ENCODE data around the gene IL10RA.
"Not testable (repeated sequence)": the region's sequence is repeated elsewhere in the genome, so short reads cannot be mapped to it uniquely, and the experiment has no call there.

Gene IL10RA

DNA sequence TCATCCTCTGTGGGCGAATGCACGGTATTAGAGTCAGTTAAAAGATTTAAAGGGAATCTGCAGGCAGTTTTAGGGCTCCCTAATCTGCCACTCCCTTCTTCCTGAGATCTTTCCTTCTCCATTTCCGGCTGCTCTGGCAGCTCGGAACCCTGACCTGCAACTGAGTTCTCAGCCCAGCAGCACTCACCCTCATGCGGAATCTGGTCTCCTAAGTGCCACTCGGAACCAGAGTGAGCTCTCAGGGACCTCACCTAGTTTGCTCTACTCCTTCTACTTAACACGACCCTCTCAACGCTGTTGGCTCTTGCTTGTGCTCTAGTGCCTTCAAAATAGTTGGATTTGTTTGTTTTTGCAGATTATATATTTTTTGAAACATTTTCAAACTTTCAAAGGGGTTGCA is 19.3 kb upstream of the IL10RA start:
- DNase-seq: no peak

- no peak for DNase-seq
Observed at GRCh38 chr11:117969160-117969991, 16.8 kb upstream of the IL10RA start.

DNA sequence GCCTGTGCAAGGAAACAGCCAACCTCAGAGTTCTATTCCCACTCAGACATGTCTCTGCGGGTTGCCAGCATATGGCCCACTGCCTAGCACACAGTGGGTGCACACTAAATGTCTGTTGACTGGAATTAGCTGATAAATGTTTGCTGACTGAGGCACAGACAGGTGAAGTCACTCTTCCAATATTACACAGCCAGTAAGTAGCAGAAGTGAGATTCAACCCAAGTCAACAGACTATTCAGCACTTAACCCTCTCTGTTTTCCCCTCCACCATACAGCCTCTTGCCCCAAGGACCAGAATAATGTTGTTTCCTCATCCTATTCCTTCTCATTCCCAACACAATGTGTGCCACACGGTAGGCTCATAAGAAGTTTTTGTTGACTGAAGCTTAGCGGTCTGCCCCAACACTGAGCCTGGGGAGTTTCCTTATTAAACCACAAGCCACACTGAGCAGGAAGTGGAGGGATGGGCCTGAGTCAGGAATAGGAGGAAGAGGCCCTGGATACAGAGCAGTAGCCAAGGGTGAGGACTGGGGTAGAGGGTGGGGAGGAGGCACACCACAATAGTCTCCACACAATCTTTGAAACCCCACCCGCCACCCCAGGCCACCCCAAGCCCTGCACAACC is 15.7 kb upstream of the IL10RA start:
- no peak for DNase-seq

DNA sequence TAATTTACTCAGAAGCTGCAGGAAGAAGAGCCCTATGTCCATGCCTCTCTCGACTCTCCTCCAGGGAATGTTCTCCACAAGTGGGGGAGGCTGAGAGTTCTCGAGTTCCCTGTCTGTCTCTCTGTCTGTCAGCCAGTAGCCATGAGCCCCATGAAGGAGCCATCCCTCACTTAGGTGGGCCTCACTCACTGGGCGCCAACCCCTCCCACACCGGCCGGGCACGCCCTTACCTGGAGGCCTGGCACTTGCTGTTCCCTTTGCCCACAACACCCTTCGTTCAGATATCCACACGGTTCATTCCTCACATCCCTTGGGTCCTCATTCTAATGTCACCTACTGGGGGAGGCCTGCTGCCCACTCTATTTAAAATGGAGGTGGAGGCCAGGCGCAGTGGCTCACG is 14.2 kb upstream of the IL10RA start:
- DNase-seq: no peak

- DNase-seq: no peak
Observed at GRCh38 chr11:117972629-117973502, 13.3 kb upstream of the IL10RA start.

- DNase-seq: no peak
Observed at GRCh38 chr11:117973503-117973860, 12.7 kb upstream of the IL10RA start.

DNA sequence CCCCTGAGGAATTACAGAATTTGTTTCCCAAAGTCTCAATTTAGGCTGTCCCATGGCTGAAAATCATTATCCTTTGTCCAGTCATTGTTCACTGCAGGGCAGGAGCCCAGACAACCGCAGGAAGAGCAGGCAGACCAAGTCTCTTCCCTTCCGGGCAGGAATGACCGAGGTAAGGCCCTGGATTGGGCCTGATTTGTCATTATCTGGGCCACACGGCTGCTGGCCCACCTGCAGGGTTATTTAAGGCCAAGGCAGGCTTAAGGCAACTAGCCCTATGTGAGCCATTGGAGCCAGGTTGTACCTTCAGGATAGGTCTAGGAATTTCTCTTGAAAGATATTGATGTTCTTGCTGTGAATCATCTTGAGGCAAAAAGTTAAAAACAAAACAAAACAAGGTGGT is 9.7 kb upstream of the IL10RA start:
- DNase-seq: no peak

GRCh38 chr11:117977029-117977428 is 9.2 kb upstream of the IL10RA start:
- no peak for DNase-seq

DNA sequence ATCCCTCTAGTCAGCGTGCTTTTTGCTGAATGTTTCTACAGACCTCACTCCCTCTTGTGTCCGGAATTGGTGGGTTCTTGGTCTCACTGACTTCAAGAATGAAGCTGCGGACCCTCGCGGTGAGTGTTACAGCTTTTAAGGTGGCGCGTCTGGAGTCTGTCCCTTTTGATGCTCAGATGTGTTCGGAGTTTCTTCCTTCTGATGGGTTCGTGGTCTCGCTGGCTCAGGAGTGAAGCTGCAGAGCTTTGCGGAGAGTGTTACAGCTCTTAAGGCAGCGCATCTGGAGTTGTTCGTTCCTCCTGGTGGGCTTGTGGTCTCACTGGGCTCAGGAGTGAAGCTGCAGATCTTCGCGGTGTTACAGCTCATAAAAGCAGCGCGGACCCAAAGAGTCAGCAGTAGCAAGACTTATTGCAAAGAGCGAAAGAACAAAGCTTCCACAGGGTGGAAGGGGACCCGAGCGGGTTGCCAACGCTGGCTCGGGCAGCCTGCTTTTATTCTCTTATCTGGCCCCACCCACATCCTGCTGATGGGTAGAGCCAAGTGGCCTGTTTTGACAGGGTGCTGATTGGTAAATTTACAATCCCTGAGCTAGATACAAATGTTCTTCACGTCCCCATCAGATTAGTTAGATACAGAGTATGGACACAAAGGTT is 8.5 kb upstream of the IL10RA start:
- DNase-seq: not testable (repeated sequence)

DNA sequence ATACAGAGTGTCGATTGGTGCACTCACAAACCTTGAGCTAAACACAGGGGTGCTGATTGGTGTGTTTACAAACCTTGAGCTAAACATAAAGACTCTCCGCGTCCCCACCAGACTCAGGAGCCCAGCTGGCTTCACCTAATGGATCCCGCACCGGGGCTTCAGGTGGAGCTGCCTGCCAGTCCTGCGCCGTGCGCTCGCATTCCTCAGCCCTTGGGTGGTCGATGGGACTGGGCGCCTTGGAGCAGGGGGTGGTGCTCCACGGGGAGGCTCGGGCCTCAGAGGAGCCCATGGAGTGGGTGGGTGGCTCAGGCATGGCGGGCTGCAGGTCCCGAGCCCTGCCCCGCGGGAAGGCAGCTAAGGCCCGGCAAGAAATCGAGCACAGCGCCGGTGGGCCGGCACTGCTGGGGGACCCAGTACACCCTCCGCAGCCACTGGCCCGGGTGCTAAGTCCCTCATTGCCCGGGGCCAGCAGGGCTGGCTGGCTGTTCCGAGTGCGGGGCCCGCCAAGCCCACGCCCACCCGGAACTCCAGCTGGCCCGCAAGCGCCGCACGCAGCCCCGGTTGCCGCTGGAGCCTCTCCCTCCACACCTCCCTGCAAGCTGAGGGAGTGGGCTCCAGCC is 7.8 kb upstream of the IL10RA start:
- DNase-seq: not testable (repeated sequence)

DNA sequence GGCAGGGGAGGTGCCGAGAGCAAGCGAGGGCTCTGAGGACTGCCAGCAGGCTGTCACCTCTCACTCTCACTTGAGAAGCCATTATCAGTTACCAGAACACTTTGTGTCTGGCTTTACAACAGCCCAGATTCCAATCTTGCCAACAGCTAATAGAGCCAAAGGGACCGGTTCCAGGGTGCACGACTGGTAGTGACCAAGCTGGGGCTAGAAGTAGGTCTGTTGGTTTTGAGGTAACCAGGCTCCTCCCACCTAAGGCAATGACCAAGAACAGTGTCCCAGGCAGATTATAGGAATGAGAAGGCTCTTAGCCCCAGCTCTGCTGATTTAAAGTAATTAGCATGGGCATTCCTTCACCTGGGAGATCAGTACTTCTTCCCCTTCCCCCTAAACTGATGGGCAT is 7.2 kb upstream of the IL10RA start:
- DNase-seq: no peak

DNA sequence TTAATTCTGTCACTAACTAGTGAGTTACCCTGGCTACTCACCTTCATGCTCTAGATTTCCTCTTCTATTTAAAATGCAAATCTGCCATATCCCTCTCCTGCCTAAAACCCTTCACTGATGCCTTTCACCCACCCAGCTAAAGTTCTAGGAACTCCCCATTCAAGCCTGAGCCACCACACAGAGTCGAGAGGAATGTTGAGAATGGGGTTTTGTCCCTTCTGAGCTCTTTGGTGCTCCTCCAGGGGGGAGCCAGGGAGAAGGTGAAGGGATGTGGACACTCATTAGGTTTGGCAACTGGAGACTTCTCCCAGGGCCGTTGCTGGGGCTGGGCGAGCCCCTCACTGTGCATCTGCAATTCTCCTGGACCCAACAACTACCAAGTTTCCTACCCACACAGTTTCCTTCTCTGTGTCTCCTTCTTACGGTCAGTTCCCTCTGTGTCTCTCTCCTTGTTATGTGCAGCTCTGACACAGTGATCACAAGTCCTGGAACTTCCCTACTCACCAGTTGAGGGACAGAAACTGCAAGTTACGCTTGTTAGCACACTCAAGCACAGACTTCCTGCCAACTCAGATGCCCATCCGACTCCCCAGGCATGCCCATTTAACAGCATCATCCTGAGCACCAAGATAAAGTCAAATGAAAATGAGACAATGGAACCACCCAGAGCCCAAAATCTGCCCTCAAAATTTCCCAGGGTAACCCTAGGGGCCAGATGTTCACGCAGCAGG is 6.5 kb upstream of the IL10RA start:
- DNase-seq: no peak

DNA sequence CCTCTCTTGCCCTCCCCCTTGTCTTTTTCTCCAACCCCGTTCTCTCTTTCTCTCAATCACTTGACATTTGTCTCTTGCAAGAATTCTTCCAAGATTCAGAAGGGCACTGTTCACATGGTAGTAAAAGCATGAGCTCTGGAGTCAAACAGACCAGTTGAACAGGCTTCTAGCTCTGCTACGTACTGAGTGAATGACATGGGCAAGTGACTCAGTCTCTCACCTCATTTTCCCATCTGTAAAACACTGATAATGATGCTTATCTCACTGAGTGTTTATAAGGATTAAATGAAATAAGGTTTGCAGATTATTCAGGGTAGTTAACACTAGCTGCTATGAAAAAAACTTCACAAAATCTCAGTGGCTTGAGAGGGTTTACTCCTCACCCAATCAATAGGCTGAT is 5.9 kb upstream of the IL10RA start:
- DNase-seq: no peak

GRCh38 chr11:117980720-117981119 is 5.5 kb upstream of the IL10RA start:
- DNase-seq: no peak

- DNase-seq: no peak
Observed at GRCh38 chr11:117983163-117983475, 3.1 kb upstream of the IL10RA start.

DNA sequence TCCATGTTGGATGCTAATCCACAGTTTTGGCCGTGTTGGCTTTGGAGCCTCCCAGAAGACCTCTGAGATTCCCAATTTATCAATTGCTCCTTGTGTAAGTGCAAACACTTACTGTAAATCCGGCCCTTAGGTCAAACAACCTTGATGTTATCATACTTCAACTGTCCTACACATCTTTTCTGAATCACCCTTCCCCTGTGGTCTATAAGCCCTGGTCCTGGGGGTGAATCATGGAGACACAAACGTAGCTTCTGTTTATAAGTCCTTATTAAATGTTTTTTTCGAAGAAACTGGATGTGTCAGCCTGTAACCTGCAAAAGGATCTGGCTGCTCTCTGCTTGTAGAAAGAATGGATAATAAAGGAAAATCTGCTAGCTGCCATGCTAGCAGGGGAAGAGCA is 1.7 kb upstream of the IL10RA start:
- no peak for DNase-seq

- no peak for DNase-seq
Observed at GRCh38 chr11:117986981-117987574, 884 bp downstream of the IL10RA start.

DNA sequence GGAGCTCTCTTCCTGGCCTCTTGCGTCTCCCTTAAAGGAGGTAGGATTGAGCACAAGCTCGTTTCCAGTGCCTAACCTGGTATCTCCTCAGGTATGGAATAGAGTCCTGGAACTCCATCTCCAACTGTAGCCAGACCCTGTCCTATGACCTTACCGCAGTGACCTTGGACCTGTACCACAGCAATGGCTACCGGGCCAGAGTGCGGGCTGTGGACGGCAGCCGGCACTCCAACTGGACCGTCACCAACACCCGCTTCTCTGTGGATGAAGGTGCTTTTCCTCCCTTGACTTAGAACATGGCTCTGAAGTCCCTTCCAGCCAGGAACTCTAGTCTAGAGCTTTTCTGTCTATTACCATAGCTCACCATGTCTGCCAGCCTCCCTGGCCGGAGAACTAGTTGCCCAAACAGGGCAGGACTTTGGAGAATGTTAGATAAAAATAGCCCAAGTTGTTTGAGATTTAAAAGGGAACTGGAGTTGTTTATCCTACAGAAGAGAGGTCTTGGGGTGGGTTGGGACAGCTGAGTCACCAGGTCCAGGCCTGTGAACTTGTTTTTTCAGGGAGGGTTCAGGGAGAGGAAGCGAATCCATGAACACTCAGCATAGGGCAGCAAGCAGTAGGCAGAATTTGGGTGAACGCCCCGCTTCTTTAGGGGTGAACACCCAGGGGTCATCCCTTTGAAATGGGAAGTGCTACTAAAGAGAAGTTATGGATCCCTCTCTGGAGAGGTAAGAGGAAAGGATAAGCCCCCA is 3.3 kb downstream of the IL10RA start:
- no peak for DNase-seq

GRCh38 chr11:117992136-117992535 is 5.9 kb downstream of the IL10RA start:
- DNase-seq: no peak

- DNase-seq: no peak
Observed at GRCh38 chr11:117992620-117993019, 6.4 kb downstream of the IL10RA start.

All from NCI-H2081 treated with DMSO at 0.1 percent for 48 hours (cell line).